IPS-18c (cell line): ENCODE results near the gene CCDC196.
"Not testable (repeated sequence)": the region's sequence is repeated elsewhere in the genome, so short reads cannot be mapped to it uniquely, and the experiment has no call there.

Experiments
- H3K4me3 ChIP-seq: 2 replicates; pipeline ENCODE4 v1.7.0; 2013; ENCODE audit warnings: low read depth, mild to moderate bottlenecking, low read length, moderate library complexity; ENCODE audit not compliant: insufficient read depth
- H3K9me3 ChIP-seq: one replicate; pipeline ENCODE4 v1.6.1; 2013; ENCODE audit warnings: mild to moderate bottlenecking, low read length, moderate library complexity; ENCODE audit not compliant: control insufficient read depth, insufficient read depth

CCDC196 gene

DNA sequence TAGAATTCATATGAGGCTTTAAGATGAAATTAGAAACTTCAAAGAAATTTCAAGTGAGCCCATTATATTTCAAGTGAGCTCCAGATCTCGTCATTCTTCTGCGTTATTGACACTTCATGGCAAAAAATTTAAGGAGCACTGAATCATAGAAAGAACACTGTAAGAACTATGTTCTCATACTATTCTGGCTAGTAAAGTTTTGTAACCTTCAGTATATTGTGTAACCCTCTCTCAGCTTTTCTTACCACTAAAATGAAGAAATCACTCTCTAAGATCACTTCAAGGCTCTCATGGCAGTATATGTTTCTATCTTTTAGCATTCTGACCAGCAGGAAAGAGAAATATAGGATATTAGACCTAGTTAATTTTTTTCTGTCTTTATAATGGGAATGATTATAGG, 28.0 kb downstream of the CCDC196 start:
- H3K9me3 ChIP-seq: no peaks in the 10 kb centered on the region
- no peak overlapping the region for H3K4me3 ChIP-seq

GRCh38 chr14:66530526-66530925, 44.4 kb downstream of the CCDC196 start:
- Histone ChIP-seq H3K9me3 (no peaks in the 10 kb centered on the region), H3K4me3 (no peak overlapping the region)

DNA sequence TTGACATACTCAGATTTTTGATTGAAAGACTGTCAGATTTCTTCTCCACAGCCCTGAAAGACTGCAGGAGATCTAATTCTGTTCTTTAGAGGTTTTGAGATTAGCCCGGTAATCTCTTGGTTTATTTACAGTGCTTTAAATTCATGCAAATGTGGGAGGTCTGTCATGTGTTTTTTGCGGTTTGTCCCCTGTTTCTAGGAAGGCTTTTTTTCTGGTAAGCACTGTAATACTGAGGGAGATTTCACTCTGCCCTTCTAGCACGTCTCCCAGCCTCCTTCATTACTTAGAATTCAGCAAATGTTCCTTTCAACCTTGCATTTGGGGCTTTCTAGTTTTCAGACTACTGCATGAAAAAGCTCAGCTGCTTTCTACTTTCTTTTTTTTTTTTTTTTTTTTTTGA, 52.9 kb downstream of the CCDC196 start:
- no peak overlapping the region for H3K4me3 ChIP-seq
- no peaks in the 10 kb centered on the region for H3K9me3 ChIP-seq

DNA sequence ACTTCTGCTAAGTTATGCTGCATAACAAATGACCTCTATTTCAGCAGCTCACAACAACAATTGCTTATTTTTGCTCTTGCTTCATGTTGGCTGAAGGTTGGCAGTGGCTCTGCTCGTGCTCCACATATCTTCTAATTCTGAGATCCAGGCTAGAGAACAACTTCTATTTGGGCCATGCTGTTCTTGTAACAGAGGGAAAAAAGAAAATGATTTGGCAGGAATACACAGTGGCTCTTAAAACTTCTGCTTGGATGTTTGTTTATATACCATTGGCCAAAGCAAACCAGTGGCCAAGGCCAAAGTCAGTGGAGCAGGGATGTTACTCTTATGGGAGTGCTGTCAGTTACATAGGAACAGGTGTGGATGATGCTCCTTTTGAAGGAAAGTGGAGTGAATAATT, 53.9 kb downstream of the CCDC196 start:
- no peaks in the 10 kb centered on the region for H3K9me3 ChIP-seq

DNA sequence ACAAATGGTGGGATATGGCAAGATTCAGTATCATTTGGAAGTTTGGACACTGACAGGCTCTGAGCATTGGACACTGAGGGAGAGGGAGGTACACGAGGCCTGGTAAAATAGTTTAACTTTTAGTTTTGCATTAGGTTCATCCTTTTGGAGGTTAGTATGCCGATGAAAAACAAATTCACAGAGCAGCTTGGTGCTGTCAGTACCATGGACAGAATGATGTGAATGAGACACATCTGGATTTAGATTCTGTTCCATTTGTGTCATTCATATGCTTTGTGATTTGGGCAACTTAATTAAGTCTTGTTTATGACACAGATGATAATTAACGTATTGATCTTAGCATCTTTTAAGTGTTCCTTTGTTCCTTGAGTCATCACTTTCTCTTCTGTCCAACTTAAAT, 55.5 kb downstream of the CCDC196 start:
- Histone ChIP-seq H3K4me3 (no peak overlapping the region), H3K9me3 (no peaks in the 10 kb centered on the region)

More for the DNA sequence above, 53.9 kb downstream of the CCDC196 start:
- no peak overlapping the region for H3K4me3 ChIP-seq

- H3K4me3 ChIP-seq: no peak overlapping the region
- H3K9me3 ChIP-seq: no peaks in the 10 kb centered on the region
These were observed 57.8 kb downstream of the CCDC196 start for GRCh38 chr14:66543996-66544395.

DNA sequence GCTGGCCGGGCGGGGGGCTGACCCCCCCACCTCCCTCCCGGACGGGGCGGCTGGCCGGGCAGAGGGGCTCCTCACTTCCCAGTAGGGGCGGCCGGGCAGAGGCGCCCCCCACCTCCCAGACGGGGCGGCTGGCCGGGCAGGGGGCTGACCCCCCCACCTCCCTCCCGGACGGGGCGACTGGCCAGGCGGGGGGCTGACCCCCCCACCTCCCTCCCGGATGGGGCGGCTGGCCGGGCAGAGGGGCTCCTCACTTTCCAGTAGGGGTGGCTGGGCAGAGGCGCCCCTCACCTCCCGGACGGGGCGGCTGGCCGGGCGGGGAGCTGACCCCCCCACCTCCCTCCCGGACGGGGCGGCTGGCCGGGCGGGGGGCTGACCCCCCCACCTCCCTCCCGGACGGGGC, 59.0 kb downstream of the CCDC196 start:
- H3K4me3 ChIP-seq, H3K9me3 ChIP-seq: not testable (repeated sequence)

GRCh38 chr14:66545751-66546150, 59.6 kb downstream of the CCDC196 start:
- H3K9me3 ChIP-seq, H3K4me3 ChIP-seq: not testable (repeated sequence)
